ENCODE data around the gene TMEM150C.

TMEM150C gene

GRCh38 chr4:82437285-82438005 is 124.3 kb downstream of the TMEM150C start:
- in situ Hi-C loops (cut with HindIII; ENCODE audit: low pct_unique_long_range_greater_than_20kb, low sequenced_read_pairs): no loop called here
- DNase-seq (ENCODE audit: low read depth in 1 of 2, low spot score in 1 of 2): peak in 1 of 2 experiments; percentile 15
- TF ChIP-seq JUND (IDR thresholded peaks at IDR 0.05; ENCODE audit: low read depth): no peak

DNA sequence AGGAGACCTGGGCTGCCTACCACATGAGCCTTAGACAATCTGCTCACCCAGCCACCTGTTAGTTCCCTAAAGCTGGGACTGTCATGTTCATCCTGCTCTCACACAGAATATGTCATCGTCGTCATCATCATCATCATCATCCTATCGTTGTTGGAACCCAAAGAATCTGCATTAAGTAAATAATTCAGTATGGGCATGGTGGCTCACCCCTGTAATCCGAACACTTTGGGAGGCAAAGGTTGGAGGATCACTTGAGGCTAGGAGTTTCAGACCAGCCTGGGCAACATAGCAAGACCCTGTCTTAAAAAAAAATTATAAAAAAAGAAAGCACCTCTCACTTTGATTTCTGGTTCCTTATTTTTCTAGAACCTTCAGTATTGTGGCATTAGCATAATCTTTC is 125.0 kb downstream of the TMEM150C start:
- TF ChIP-seq JUND (IDR thresholded peaks at IDR 0.05; ENCODE audit: low read depth): no peak
- DNase-seq (ENCODE audit: low read depth in 1 of 2, low spot score in 1 of 2): no peak
- in situ Hi-C loops (cut with HindIII; ENCODE audit: low pct_unique_long_range_greater_than_20kb, low sequenced_read_pairs): no loop called here

DNA sequence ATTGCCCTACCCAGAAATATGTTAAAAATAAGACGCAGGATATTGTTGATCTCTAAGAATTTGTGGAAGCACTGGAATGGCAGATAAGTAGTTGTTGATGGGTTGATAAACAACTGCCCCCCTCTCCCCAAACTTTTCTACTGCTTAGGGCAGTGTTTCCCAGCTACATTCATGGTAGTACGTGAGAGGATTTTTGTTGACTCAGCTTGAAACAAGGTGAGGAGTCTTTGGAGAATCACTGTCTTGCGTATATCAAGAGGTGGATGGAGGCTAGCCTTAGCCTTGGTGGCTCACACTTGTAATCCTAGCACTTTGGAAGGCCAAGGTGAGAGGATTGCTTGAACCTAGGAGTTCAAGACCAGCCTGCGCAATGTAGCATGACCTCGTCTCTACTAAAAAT is 125.7 kb downstream of the TMEM150C start:
- in situ Hi-C loops (cut with HindIII; ENCODE audit: low pct_unique_long_range_greater_than_20kb, low sequenced_read_pairs): no loop called here
- no peak for DNase-seq (ENCODE audit: low read depth in 1 of 2, low spot score in 1 of 2)

DNA sequence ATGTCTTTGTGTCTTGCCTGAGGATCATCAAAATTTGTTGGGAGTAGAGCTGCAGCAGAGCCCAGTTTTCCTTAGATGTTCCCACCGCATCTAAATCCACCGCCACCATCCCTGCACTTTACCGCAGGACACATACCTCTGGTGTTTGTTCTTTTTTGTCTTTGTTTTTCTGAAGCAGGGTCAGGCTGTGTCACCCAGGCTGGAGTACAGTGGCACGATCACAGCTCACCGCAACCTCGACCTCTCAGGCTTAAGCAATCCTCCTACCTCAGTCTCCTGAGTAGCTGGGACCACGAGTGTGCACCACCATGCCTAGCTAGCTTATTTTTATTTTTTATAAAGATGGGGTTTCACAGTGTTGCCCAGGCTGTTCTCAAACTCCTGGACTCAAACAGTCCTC is 126.8 kb downstream of the TMEM150C start:
- in situ Hi-C loops (cut with HindIII; ENCODE audit: low pct_unique_long_range_greater_than_20kb, low sequenced_read_pairs): no loop called here
- TF ChIP-seq JUND (IDR thresholded peaks at IDR 0.05; ENCODE audit: low read depth): no peak
- DNase-seq (ENCODE audit: low read depth in 1 of 2, low spot score in 1 of 2): no peak

More for the DNA sequence above, 125.7 kb downstream of the TMEM150C start:
- no peak for TF ChIP-seq JUND (IDR thresholded peaks at IDR 0.05; ENCODE audit: low read depth)

DNA sequence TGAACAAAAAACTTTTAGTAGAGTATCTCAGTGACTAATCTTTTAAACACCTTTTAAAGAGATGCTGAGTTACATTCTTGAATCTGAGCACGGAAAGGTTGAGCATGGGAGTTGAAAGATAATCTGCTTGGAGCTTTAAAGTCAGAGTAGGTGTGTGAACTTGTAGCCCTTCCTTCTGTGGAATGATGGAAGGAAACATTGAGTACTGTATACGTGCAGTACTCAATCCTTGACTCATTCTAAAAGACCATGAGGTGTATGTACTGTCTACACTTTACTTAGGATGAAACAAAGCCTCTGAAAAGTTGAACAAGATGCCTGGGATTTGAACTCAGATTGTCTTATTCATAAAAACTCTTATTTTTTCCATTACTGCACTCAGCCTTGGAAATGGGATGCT is 128.0 kb downstream of the TMEM150C start:
- in situ Hi-C loops (cut with HindIII; ENCODE audit: low pct_unique_long_range_greater_than_20kb, low sequenced_read_pairs): no loop called here
- DNase-seq (ENCODE audit: low read depth in 1 of 2, low spot score in 1 of 2): no peak
- TF ChIP-seq JUND (IDR thresholded peaks at IDR 0.05; ENCODE audit: low read depth): no peak

All from T47D (cell line).